Glutamatergic neuron (in vitro differentiated cells): ENCODE results near the gene EGFL7. TPM values are rescaled to one million over a fixed set of nuclear protein-coding genes. Genes with fewer than 3 reads are reported as not detected.

Experiments used
- DNase-seq: peaks from one replicate; pipeline ENCODE4 v3.0.0; 2022
- H3K27ac Mint-ChIP-seq: one replicate; pipeline ENCODE4 v1.8.0; 2020; ENCODE audit warnings: mild to moderate bottlenecking, mixed read lengths, inconsistent platforms; ENCODE audit not compliant: unreplicated experiment
- H3K27me3 Mint-ChIP-seq: one replicate; pipeline ENCODE4 v1.8.0; 2020; ENCODE audit warnings: mild to moderate bottlenecking, moderate library complexity, mixed read lengths, inconsistent platforms; ENCODE audit not compliant: unreplicated experiment
- H3K36me3 Mint-ChIP-seq: one replicate; pipeline ENCODE4 v1.8.0; 2020; ENCODE audit warnings: mild to moderate bottlenecking, mixed read lengths, inconsistent platforms; ENCODE audit not compliant: unreplicated experiment
- H3K4me1 Mint-ChIP-seq: one replicate; pipeline ENCODE4 v1.8.0; 2020; ENCODE audit warnings: mild to moderate bottlenecking, low read depth, mixed read lengths, inconsistent platforms; ENCODE audit not compliant: unreplicated experiment
- H3K4me3 Mint-ChIP-seq: one replicate; pipeline ENCODE4 v1.8.0; 2020; ENCODE audit warnings: mild to moderate bottlenecking, mixed read lengths, inconsistent platforms; ENCODE audit not compliant: unreplicated experiment
- H3K9me3 Mint-ChIP-seq: one replicate; pipeline ENCODE4 v1.8.0; 2020; ENCODE audit warnings: mild to moderate bottlenecking, moderate library complexity, mixed read lengths, inconsistent platforms; ENCODE audit not compliant: unreplicated experiment
- microRNA-seq: library from miRNA; unstranded; fragments of <30 nt; microRNA quantifications from one replicate; pipeline ENCODE4, GENCODE V29; 2020; ENCODE audit not compliant: unreplicated experiment
- total RNA-seq: library from RNA; stranded (reverse); fragmentation: NEBNext Ultra II Directional; extraction: Animal tissue kit (Norgen Biotek cat#: 25700); gene quantifications from one replicate; pipeline ENCODE4 v1.2.1, GENCODE V29; 2021; ENCODE audit not compliant: unreplicated experiment
- TF ChIP-seq, protein P1 (sequence below): fragments of 200-600 bp; sonication (generic); IDR thresholded peaks from one replicate; pipeline ENCODE4 v1.5.0; 2021; ENCODE audit not compliant: partially characterized antibody, unreplicated experiment

The EGFL7 gene
- total RNA-seq, 1 donor from 2014 or later: 8.1 TPM

- Mint-ChIP-seq H3K36me3 (peaks cover 4% of the 10 kb centered on the region), H3K4me1 (peaks cover 4% of the 10 kb centered on the region), H3K9me3 (peaks cover 6% of the 10 kb centered on the region), H3K4me3 (no peak overlapping the region), H3K27ac (no peak overlapping the region), H3K27me3 (peaks cover 8% of the 10 kb centered on the region)
- TF ChIP-seq, protein P1, sequence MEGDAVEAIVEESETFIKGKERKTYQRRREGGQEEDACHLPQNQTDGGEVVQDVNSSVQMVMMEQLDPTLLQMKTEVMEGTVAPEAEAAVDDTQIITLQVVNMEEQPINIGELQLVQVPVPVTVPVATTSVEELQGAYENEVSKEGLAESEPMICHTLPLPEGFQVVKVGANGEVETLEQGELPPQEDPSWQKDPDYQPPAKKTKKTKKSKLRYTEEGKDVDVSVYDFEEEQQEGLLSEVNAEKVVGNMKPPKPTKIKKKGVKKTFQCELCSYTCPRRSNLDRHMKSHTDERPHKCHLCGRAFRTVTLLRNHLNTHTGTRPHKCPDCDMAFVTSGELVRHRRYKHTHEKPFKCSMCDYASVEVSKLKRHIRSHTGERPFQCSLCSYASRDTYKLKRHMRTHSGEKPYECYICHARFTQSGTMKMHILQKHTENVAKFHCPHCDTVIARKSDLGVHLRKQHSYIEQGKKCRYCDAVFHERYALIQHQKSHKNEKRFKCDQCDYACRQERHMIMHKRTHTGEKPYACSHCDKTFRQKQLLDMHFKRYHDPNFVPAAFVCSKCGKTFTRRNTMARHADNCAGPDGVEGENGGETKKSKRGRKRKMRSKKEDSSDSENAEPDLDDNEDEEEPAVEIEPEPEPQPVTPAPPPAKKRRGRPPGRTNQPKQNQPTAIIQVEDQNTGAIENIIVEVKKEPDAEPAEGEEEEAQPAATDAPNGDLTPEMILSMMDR: no peak
- no peak for DNase-seq
Observed at GRCh38 chr9:136720251-136720897, 57.7 kb downstream of the EGFL7 start.

GRCh38 chr9:136720898-136721338, 58.2 kb downstream of the EGFL7 start:
- H3K4me3 Mint-ChIP-seq: no peak overlapping the region
- DNase-seq: no peak
- no peak overlapping the region for H3K27ac Mint-ChIP-seq

GRCh38 chr9:136721339-136722092, 58.8 kb downstream of the EGFL7 start:
- TF ChIP-seq, protein P1: no peak
- H3K4me3 Mint-ChIP-seq: no peak overlapping the region
- no peak overlapping the region for H3K27ac Mint-ChIP-seq
- peaks cover 10% of the 10 kb centered on the region for H3K27me3 Mint-ChIP-seq
- peaks cover 12% of the 10 kb centered on the region for H3K4me1 Mint-ChIP-seq
- DNase-seq: no peak
- H3K36me3 Mint-ChIP-seq: peaks cover 4% of the 10 kb centered on the region
- peaks cover 6% of the 10 kb centered on the region for H3K9me3 Mint-ChIP-seq

More at GRCh38 chr9:136720898-136721338, 58.2 kb downstream of the EGFL7 start:
- Mint-ChIP-seq H3K27me3 (peaks cover 8% of the 10 kb centered on the region), H3K4me1 (peaks cover 7% of the 10 kb centered on the region), H3K9me3 (peaks cover 6% of the 10 kb centered on the region), H3K36me3 (peaks cover 4% of the 10 kb centered on the region)
- TF ChIP-seq, protein P1: no peak

Small RNAs within 50 kb of the gene (microRNA-seq; reads per million reads assigned to microRNA genes)
- 1,330 reads per million, percentile 91 among the genes with 10 or more reads in this experiment for gene MIR126

Other genes starting within 250 kb of the EGFL7 start
- gene INPP5E, start 223.1 kb upstream of the EGFL7 start, total RNA-seq: 35.2 TPM
- 74.3 TPM for gene SEC16A, start 179.9 kb upstream of the EGFL7 start, total RNA-seq
- gene NOTCH1, start 116.9 kb upstream of the EGFL7 start, total RNA-seq: 64.2 TPM
- 72.8 TPM for gene AGPAT2, start 24.5 kb downstream of the EGFL7 start, total RNA-seq
- gene DIPK1B, start 49.7 kb downstream of the EGFL7 start, total RNA-seq: 71.3 TPM
- not detected for gene LCN10, start 80.0 kb downstream of the EGFL7 start, total RNA-seq
- not detected for gene LCN6, start 85.6 kb downstream of the EGFL7 start, total RNA-seq
- not detected for gene LCN8, start 95.3 kb downstream of the EGFL7 start, total RNA-seq
- gene LCN15, start 101.6 kb downstream of the EGFL7 start, total RNA-seq: 1.9 TPM
- gene TMEM141, start 128.4 kb downstream of the EGFL7 start, total RNA-seq: 46.1 TPM
- gene CCDC183, start 133.4 kb downstream of the EGFL7 start, total RNA-seq: 20.0 TPM
- 149 TPM for gene RABL6, start 145.0 kb downstream of the EGFL7 start, total RNA-seq
- 15.3 TPM for gene AJM1, start 179.6 kb downstream of the EGFL7 start, total RNA-seq
- gene PHPT1, start 186.5 kb downstream of the EGFL7 start, total RNA-seq: 101 TPM
- 17.6 TPM for gene MAMDC4, start 189.4 kb downstream of the EGFL7 start, total RNA-seq
- gene EDF1, start 203.4 kb downstream of the EGFL7 start, total RNA-seq: 343 TPM
- 27.3 TPM for gene TRAF2, start 223.6 kb downstream of the EGFL7 start, total RNA-seq